GM21367 (cell line): ENCODE measurements around the gene THAP9.
"Not testable (repeated sequence)": the region's sequence is repeated elsewhere in the genome, so short reads cannot be mapped to it uniquely, and the experiment has no call there.

Source experiments
- ATAC-seq: cut with Tn5 transposase; IDR thresholded peaks from one replicate; pipeline ENCODE4 v1.9.1; 2021; ENCODE audit not compliant: unreplicated experiment

THAP9 gene

GRCh38 chr4:82893942-82894341, 6.6 kb upstream of the THAP9 start:
- no peak for ATAC-seq

- no peak for ATAC-seq
Measured at GRCh38 chr4:82896755-82897154, 3.8 kb upstream of the THAP9 start.

GRCh38 chr4:82898322-82899243, 2.0 kb upstream of the THAP9 start:
- ATAC-seq = no peak

GRCh38 chr4:82899374-82900065, 1.0 kb upstream of the THAP9 start:
- ATAC-seq = no peak

- ATAC-seq = peak; percentile 0
Measured at GRCh38 chr4:82900066-82900410, 497 bp upstream of the THAP9 start.

GRCh38 chr4:82901183-82901718, 716 bp downstream of the THAP9 start:
- ATAC-seq = no peak

GRCh38 chr4:82903737-82904136, 3.2 kb downstream of the THAP9 start:
- no peak for ATAC-seq

GRCh38 chr4:82905205-82905604, 4.7 kb downstream of the THAP9 start:
- peak; percentile 51 for ATAC-seq

GRCh38 chr4:82906469-82906868, 5.9 kb downstream of the THAP9 start:
- ATAC-seq = no peak

- no peak for ATAC-seq
Measured at GRCh38 chr4:82909326-82909725, 8.8 kb downstream of the THAP9 start.

GRCh38 chr4:82913305-82913704, 12.8 kb downstream of the THAP9 start:
- no peak for ATAC-seq

GRCh38 chr4:82913968-82914367, 13.4 kb downstream of the THAP9 start:
- ATAC-seq = not testable (repeated sequence)

- no peak for ATAC-seq
Measured at GRCh38 chr4:82918091-82918490, 17.6 kb downstream of the THAP9 start.

GRCh38 chr4:82919386-82919785, 18.9 kb downstream of the THAP9 start:
- ATAC-seq = no peak

GRCh38 chr4:82921795-82922194, 21.3 kb downstream of the THAP9 start:
- ATAC-seq = no peak

GRCh38 chr4:82930848-82931755, 30.6 kb downstream of the THAP9 start:
- no peak for ATAC-seq

GRCh38 chr4:82934441-82934840, 33.9 kb downstream of the THAP9 start:
- no peak for ATAC-seq

- no peak for ATAC-seq
Measured at GRCh38 chr4:82939414-82939813, 38.9 kb downstream of the THAP9 start.

- ATAC-seq = no peak
Measured at GRCh38 chr4:82947498-82947897, 47.0 kb downstream of the THAP9 start.

GRCh38 chr4:82948647-82949204, 48.2 kb downstream of the THAP9 start:
- ATAC-seq = no peak

GRCh38 chr4:82951196-82951595, 50.7 kb downstream of the THAP9 start:
- ATAC-seq = no peak
